Ureter (tissue), 1 donor: Measurements from ENCODE around the gene CEP89. TPM values are rescaled to one million over a fixed set of nuclear protein-coding genes. Genes with fewer than 3 reads are reported as not detected.
"Not testable (repeated sequence)": the region's sequence is repeated elsewhere in the genome, so short reads cannot be mapped to it uniquely, and the experiment has no call there.

ENCODE experiments used
- DNase-seq: peaks from one replicate; pipeline ENCODE4 v3.0.0-alpha.2; 2020; ENCODE audit warnings: low spot score
- total RNA-seq: library from RNA; stranded (reverse); gene quantifications from one replicate; pipeline ENCODE4 v1.2.4, GENCODE V29; 2023
- donor health status: DM: yes; HTN: yes; CAD: no.

Gene CEP89
- total RNA-seq, 1 donor from 2014 or later: 25.4 TPM

- no peak for DNase-seq
Measured at GRCh38 chr19:32966750-32967149, 5.0 kb downstream of the CEP89 start.

GRCh38 chr19:32945260-32945659 lies 26.5 kb downstream of the CEP89 start:
- no peak for DNase-seq

- not testable (repeated sequence) for DNase-seq
Measured at GRCh38 chr19:32941273-32941672, 30.5 kb downstream of the CEP89 start.

- DNase-seq: no peak
Measured at GRCh38 chr19:32936065-32936464, 35.7 kb downstream of the CEP89 start.

- DNase-seq: no peak
Measured at GRCh38 chr19:32935629-32936028, 36.1 kb downstream of the CEP89 start.

GRCh38 chr19:32933571-32933970 lies 38.2 kb downstream of the CEP89 start:
- no peak for DNase-seq

- no peak for DNase-seq
Measured at GRCh38 chr19:32930567-32930966, 41.2 kb downstream of the CEP89 start.

- no peak for DNase-seq
Measured at GRCh38 chr19:32928806-32929205, 43.0 kb downstream of the CEP89 start.

GRCh38 chr19:32924200-32924599 lies 47.6 kb downstream of the CEP89 start:
- DNase-seq: no peak

- DNase-seq: no peak
Measured at GRCh38 chr19:32921624-32922023, 50.1 kb downstream of the CEP89 start.

- DNase-seq: no peak
Measured at GRCh38 chr19:32919365-32919764, 52.4 kb downstream of the CEP89 start.

GRCh38 chr19:32917616-32917996 lies 54.2 kb downstream of the CEP89 start:
- DNase-seq: no peak

- DNase-seq: no peak
Measured at GRCh38 chr19:32916969-32917615, 54.7 kb downstream of the CEP89 start.

- no peak for DNase-seq
Measured at GRCh38 chr19:32914879-32915660, 56.7 kb downstream of the CEP89 start.

- no peak for DNase-seq
Measured at GRCh38 chr19:32911467-32911866, 60.3 kb downstream of the CEP89 start.

GRCh38 chr19:32910874-32911273 lies 60.9 kb downstream of the CEP89 start:
- DNase-seq: no peak

- DNase-seq: no peak
Measured at GRCh38 chr19:32910094-32910493, 61.7 kb downstream of the CEP89 start.

GRCh38 chr19:32909257-32909656 lies 62.5 kb downstream of the CEP89 start:
- no peak for DNase-seq

GRCh38 chr19:32908641-32909190 lies 63.0 kb downstream of the CEP89 start:
- no peak for DNase-seq

- no peak for DNase-seq
Measured at GRCh38 chr19:32902448-32902847, 69.3 kb downstream of the CEP89 start.

- DNase-seq: no peak
Measured at GRCh38 chr19:32901504-32902161, 70.1 kb downstream of the CEP89 start.

GRCh38 chr19:32896516-32897214 lies 75.1 kb downstream of the CEP89 start:
- no peak for DNase-seq
